Measurements from ENCODE around the gene SLC25A21.
"Not testable (repeated sequence)": the region's sequence is repeated elsewhere in the genome, so short reads cannot be mapped to it uniquely, and the experiment has no call there.

The SLC25A21 gene

GRCh38 chr14:36817071-36817930 is 355.1 kb downstream of the SLC25A21 start:
- TF ChIP-seq, protein P1, sequence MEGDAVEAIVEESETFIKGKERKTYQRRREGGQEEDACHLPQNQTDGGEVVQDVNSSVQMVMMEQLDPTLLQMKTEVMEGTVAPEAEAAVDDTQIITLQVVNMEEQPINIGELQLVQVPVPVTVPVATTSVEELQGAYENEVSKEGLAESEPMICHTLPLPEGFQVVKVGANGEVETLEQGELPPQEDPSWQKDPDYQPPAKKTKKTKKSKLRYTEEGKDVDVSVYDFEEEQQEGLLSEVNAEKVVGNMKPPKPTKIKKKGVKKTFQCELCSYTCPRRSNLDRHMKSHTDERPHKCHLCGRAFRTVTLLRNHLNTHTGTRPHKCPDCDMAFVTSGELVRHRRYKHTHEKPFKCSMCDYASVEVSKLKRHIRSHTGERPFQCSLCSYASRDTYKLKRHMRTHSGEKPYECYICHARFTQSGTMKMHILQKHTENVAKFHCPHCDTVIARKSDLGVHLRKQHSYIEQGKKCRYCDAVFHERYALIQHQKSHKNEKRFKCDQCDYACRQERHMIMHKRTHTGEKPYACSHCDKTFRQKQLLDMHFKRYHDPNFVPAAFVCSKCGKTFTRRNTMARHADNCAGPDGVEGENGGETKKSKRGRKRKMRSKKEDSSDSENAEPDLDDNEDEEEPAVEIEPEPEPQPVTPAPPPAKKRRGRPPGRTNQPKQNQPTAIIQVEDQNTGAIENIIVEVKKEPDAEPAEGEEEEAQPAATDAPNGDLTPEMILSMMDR (IDR thresholded peaks at IDR 0.05; ENCODE audit: insufficient read depth, low read length, poor library complexity, severe bottlenecking): no peak
- no peak for TF ChIP-seq EZH2phosphoT487 (conservative IDR thresholded peaks at IDR 0.05; ENCODE audit: low read length)
- Histone ChIP-seq H3K9me2 (replicated peaks; ENCODE audit: insufficient read depth, low read length) (no peaks in the 10 kb centered on the region), H3K4me2 (ENCODE audit: low read depth, low read length, poor library complexity, severe bottlenecking) (no peak overlapping the region), H3K36me3 (ENCODE audit: low read length) (peaks cover 3% of the 10 kb centered on the region; the same call in 1 of the 2 replicates), H4K20me1 (ENCODE audit: low read depth, low read length) (no peaks in the 10 kb centered on the region), H3K27me3 (ENCODE audit: low read length) (no peaks in the 10 kb centered on the region), H3K4me3 (ENCODE audit: insufficient read depth, low read length, poor library complexity, severe bottlenecking) (no peak overlapping the region), H3F3A (ENCODE audit: insufficient read depth) (no peaks in the 10 kb centered on the region), H3K9ac (ENCODE audit: low read length) (no peak overlapping the region), H3K79me2 (ENCODE audit: insufficient read depth, low read length) (no peaks in the 10 kb centered on the region), H3K27ac (ENCODE audit: low read depth, low read length) (no peak overlapping the region), H3K9me3 (ENCODE audit: insufficient read depth, low read length) (no peaks in the 10 kb centered on the region), H2AFZ (ENCODE audit: low read depth, low read length, severe bottlenecking) (no peak overlapping the region)

DNA sequence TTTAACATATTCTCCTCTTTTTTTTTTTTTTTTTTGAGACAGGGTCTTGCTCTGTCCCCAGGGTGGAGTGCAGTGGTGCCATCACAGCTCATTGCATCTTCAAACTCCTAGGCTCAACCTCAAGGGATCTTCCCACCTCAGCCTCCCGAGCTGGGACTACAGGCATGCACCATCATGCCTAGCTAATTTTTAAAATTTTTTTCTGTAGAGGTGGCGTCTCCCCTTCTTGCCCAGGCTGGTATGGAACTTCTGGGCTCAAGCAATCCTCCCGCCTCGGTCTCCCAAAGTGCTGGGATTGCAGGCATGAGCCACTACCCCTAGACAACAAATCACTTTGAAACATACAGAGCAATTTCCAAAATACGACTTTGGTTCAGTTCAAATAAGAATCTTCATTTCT is 355.9 kb downstream of the SLC25A21 start:
- no peaks in the 10 kb centered on the region for H4K20me1 ChIP-seq (ENCODE audit: low read depth, low read length)
- H3K9me2 ChIP-seq (replicated peaks; ENCODE audit: insufficient read depth, low read length): no peaks in the 10 kb centered on the region
- H3K27ac ChIP-seq (ENCODE audit: low read depth, low read length): no peak overlapping the region
- H3K27me3 ChIP-seq (ENCODE audit: low read length): no peaks in the 10 kb centered on the region
- TF ChIP-seq EZH2phosphoT487 (conservative IDR thresholded peaks at IDR 0.05; ENCODE audit: low read length): no peak
- TF ChIP-seq, protein P1 (IDR thresholded peaks at IDR 0.05; ENCODE audit: insufficient read depth, low read length, poor library complexity, severe bottlenecking): no peak
- H3K79me2 ChIP-seq (ENCODE audit: insufficient read depth, low read length): no peaks in the 10 kb centered on the region
- no peak overlapping the region for H2AFZ ChIP-seq (ENCODE audit: low read depth, low read length, severe bottlenecking)
- H3F3A ChIP-seq (ENCODE audit: insufficient read depth): no peaks in the 10 kb centered on the region
- H3K9ac ChIP-seq (ENCODE audit: low read length): no peak overlapping the region
- peaks cover 3% of the 10 kb centered on the region; the same call in 1 of the 2 replicates for H3K36me3 ChIP-seq (ENCODE audit: low read length)
- no peak overlapping the region for H3K4me3 ChIP-seq (ENCODE audit: insufficient read depth, low read length, poor library complexity, severe bottlenecking)
- H3K9me3 ChIP-seq (ENCODE audit: insufficient read depth, low read length): no peaks in the 10 kb centered on the region
- H3K4me2 ChIP-seq (ENCODE audit: low read depth, low read length, poor library complexity, severe bottlenecking): no peak overlapping the region

DNA sequence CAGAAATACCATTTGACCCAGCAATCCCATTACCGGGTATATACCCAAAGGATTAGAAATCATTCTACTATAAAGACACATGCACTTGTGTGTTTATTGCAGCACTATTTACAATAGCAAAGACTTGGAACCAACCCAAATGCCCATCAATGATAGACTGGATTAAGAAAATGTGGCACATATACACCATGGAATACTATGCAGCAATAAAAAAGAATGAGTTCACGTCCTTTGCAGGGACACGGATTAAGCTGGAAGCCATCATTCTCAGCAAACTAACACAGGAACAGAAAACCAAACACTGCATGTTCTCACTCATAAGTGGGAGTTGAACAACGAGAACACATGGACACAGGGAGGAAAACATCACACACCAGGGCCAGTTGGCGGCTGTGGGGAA is 357.6 kb downstream of the SLC25A21 start:
- H3K79me2 ChIP-seq (ENCODE audit: insufficient read depth, low read length); H2AFZ ChIP-seq (ENCODE audit: low read depth, low read length, severe bottlenecking); H3K9ac ChIP-seq (ENCODE audit: low read length); H3K4me2 ChIP-seq (ENCODE audit: low read depth, low read length, poor library complexity, severe bottlenecking); H3K27ac ChIP-seq (ENCODE audit: low read depth, low read length); H3K36me3 ChIP-seq (ENCODE audit: low read length); H3K9me2 ChIP-seq (replicated peaks; ENCODE audit: insufficient read depth, low read length); H3K4me3 ChIP-seq (ENCODE audit: insufficient read depth, low read length, poor library complexity, severe bottlenecking); H3K27me3 ChIP-seq (ENCODE audit: low read length); H3K9me3 ChIP-seq (ENCODE audit: insufficient read depth, low read length); H3F3A ChIP-seq (ENCODE audit: insufficient read depth); H4K20me1 ChIP-seq (ENCODE audit: low read depth, low read length): not testable (repeated sequence)

DNA sequence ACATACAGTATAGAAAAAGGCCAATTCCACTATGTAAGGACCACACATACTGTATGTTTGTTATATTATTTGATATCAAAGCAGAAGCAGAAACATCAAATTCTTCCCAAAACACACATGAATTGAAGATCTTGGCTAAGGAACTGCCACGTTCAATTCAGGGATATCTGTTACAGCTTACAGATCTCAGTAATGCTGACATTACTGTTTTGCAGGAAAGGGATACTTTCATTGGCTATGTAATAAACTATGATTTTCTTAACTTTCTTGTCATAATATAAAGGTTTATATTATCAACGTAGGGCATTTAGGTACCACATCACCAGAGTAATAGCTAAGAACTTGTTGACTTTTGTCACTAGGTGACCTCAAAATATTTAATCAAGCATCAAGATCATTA is 362.2 kb downstream of the SLC25A21 start:
- no peak overlapping the region for H3K4me2 ChIP-seq (ENCODE audit: low read depth, low read length, poor library complexity, severe bottlenecking)
- H3K27me3 ChIP-seq (ENCODE audit: low read length): no peaks in the 10 kb centered on the region
- H3K9me2 ChIP-seq (replicated peaks; ENCODE audit: insufficient read depth, low read length): no peaks in the 10 kb centered on the region
- TF ChIP-seq EZH2phosphoT487 (conservative IDR thresholded peaks at IDR 0.05; ENCODE audit: low read length): no peak
- TF ChIP-seq, protein P1 (IDR thresholded peaks at IDR 0.05; ENCODE audit: insufficient read depth, low read length, poor library complexity, severe bottlenecking): no peak
- H3K36me3 ChIP-seq (ENCODE audit: low read length): peaks cover 3% of the 10 kb centered on the region; the same call in 1 of the 2 replicates
- H4K20me1 ChIP-seq (ENCODE audit: low read depth, low read length): no peaks in the 10 kb centered on the region
- no peaks in the 10 kb centered on the region for H3F3A ChIP-seq (ENCODE audit: insufficient read depth)
- H3K9me3 ChIP-seq (ENCODE audit: insufficient read depth, low read length): no peaks in the 10 kb centered on the region
- no peak overlapping the region for H3K4me3 ChIP-seq (ENCODE audit: insufficient read depth, low read length, poor library complexity, severe bottlenecking)
- H3K79me2 ChIP-seq (ENCODE audit: insufficient read depth, low read length): no peaks in the 10 kb centered on the region
- no peak overlapping the region for H3K27ac ChIP-seq (ENCODE audit: low read depth, low read length)
- H2AFZ ChIP-seq (ENCODE audit: low read depth, low read length, severe bottlenecking): no peak overlapping the region
- H3K9ac ChIP-seq (ENCODE audit: low read length): no peak overlapping the region

All from SU-DHL-6 (cell line).